A673 (cell line): ENCODE data around the gene CD24. TPM values are rescaled to one million over a fixed set of nuclear protein-coding genes. Genes with fewer than 3 reads are reported as not detected.

Source experiments
- BruUV-seq: library from RNA; stranded (reverse); fragments of 400-500 nt; replicated peaks from 2 replicates; lab custom pipeline; 2021; lab: Mats Ljungman, UMichigan
- CTCF ChIA-PET: fragments of 300-600 bp; sonication (Branson Sonifier 250); formaldehyde crosslinking; loops from one replicate; lab custom pipeline; 2022; ENCODE audit warnings: antibody characterized with exemption; lab: Charles Lee
- POLR2A ChIA-PET: fragments of 300-600 bp; sonication (Branson Sonifier 250); formaldehyde crosslinking; loops from one replicate; lab custom pipeline; 2022; ENCODE audit warnings: antibody characterized with exemption; ENCODE audit not compliant: low non-redundant PET; lab: Charles Lee
- DNase-seq: peaks from one replicate; pipeline ENCODE4 v3.0.0-alpha.2; 2015; ENCODE audit warnings: low spot score
- H3K27ac ChIP-seq: fragments of 200-600 bp; sonication (generic); 2 replicates; pipeline ENCODE4 v1.5.1; 2016; ENCODE audit warnings: mixed run types, low read depth, mild to moderate bottlenecking, mixed read lengths, antibody characterized with exemption, low read length; ENCODE audit not compliant: poor library complexity, severe bottlenecking
- H3K27me3 ChIP-seq: fragments of 200-600 bp; sonication (generic); replicated peaks from 2 replicates; pipeline ENCODE4 v1.6.1; 2017; ENCODE audit warnings: mixed run types, low read depth, mild to moderate bottlenecking, mixed read lengths, antibody characterized with exemption, low read length; ENCODE audit not compliant: insufficient read depth, poor library complexity
- H3K36me3 ChIP-seq: fragments of 200-600 bp; sonication (generic); 2 replicates; pipeline ENCODE4 v1.6.1; 2016; ENCODE audit warnings: mixed run types, mild to moderate bottlenecking, mixed read lengths, antibody characterized with exemption, low read length; ENCODE audit not compliant: insufficient read depth, poor library complexity, severe bottlenecking
- H3K4me1 ChIP-seq: fragments of 200-600 bp; sonication (generic); 2 replicates; pipeline ENCODE4 v1.6.1; 2017; ENCODE audit warnings: mixed run types, mild to moderate bottlenecking, mixed read lengths, antibody characterized with exemption, low read length; ENCODE audit not compliant: insufficient read depth, poor library complexity, severe bottlenecking
- H3K4me3 ChIP-seq: fragments of 200-600 bp; sonication (generic); 2 replicates; pipeline ENCODE4 v1.5.1; 2016; ENCODE audit warnings: low read depth, mixed run types, mild to moderate bottlenecking, mixed read lengths, low read length; ENCODE audit not compliant: poor library complexity, severe bottlenecking
- H3K9me3 ChIP-seq: fragments of 200-600 bp; sonication (generic); 2 replicates; pipeline ENCODE4 v1.6.1; 2016; ENCODE audit warnings: mixed run types, low read depth, mild to moderate bottlenecking, mixed read lengths, antibody characterized with exemption, low read length; ENCODE audit not compliant: poor library complexity, severe bottlenecking
- CTCF ChIP-seq: fragments of 300-800, 200-600 bp; sonication (generic); conservative IDR thresholded peaks from 2 replicates; pipeline ENCODE4 v1.5.1; 2017; ENCODE audit warnings: low read depth, mild to moderate bottlenecking, antibody characterized with exemption, low read length, moderate library complexity, mixed read lengths
- EZH2 ChIP-seq: fragments of 200-600 bp; sonication (generic); IDR thresholded peaks from 2 replicates; pipeline ENCODE4 v1.6.1; 2017; ENCODE audit warnings: borderline replicate concordance, low read depth, mild to moderate bottlenecking, mixed read lengths, antibody characterized with exemption, low read length; ENCODE audit not compliant: poor library complexity, severe bottlenecking
- intact Hi-C: fragments of 100-400 bp; cut with micrococcal nuclease; formaldehyde crosslinking; loops from one replicate; pipeline ENCODE4 v1.10.0; 2022; ENCODE audit not compliant: unreplicated experiment
- total RNA-seq: library from RNA; stranded (reverse); gene quantifications from 2 replicates; pipeline ENCODE4 v1.2.3, GENCODE V29; 2021

Gene CD24
- total RNA-seq, 1 experiment from 2014 or later, result 12.2 TPM

GRCh38 chr6:107019047-107019446 lies 44.5 kb upstream of the CD24 start:
- POLR2A ChIA-PET, result interaction anchor here (0.6 kb wide), 1 partner anchor 163 kb away, joined by 8 read pairs; no protein-coding TSS in a partner anchor
- CTCF ChIA-PET, result no interaction called here

GRCh38 chr6:107009499-107009898 lies 35.0 kb upstream of the CD24 start:
- TF ChIP-seq CTCF (no peak), EZH2 (no peak)
- DNase-seq, result no peak
- H3K4me1 ChIP-seq, result no peaks in the 10 kb centered on the region
- CTCF ChIA-PET, result no interaction called here
- intact Hi-C loops, result no loop called here
- no peaks in the 10 kb centered on the region for H3K36me3 ChIP-seq
- no peak overlapping the region for H3K27ac ChIP-seq
- no peak overlapping the region for H3K4me3 ChIP-seq
- POLR2A ChIA-PET, result no interaction called here
- BruUV-seq, result no TSS peak
- H3K27me3 ChIP-seq, result no peaks in the 10 kb centered on the region
- no peaks in the 10 kb centered on the region for H3K9me3 ChIP-seq

More at GRCh38 chr6:107019047-107019446, 44.5 kb upstream of the CD24 start:
- DNase-seq, result no peak
- no peak for TF ChIP-seq CTCF
- no peak for TF ChIP-seq EZH2
- H3K27ac ChIP-seq, result no peak overlapping the region
- BruUV-seq, result no TSS peak
- H3K9me3 ChIP-seq, result no peaks in the 10 kb centered on the region
- no peaks in the 10 kb centered on the region for H3K36me3 ChIP-seq
- intact Hi-C loops, result no loop called here
- no peaks in the 10 kb centered on the region for H3K27me3 ChIP-seq
- no peaks in the 10 kb centered on the region for H3K4me1 ChIP-seq
- H3K4me3 ChIP-seq, result no peak overlapping the region

GRCh38 chr6:106997392-106998158 lies 23.0 kb upstream of the CD24 start:
- no peak overlapping the region for H3K27ac ChIP-seq
- H3K27me3 ChIP-seq, result no peaks in the 10 kb centered on the region
- no peak overlapping the region for H3K4me3 ChIP-seq
- no peak for TF ChIP-seq EZH2
- TF ChIP-seq CTCF, result peak; percentile 97
- ChIA-PET CTCF (interaction anchor here (0.5 to 1.5 kb wide), 11 partner anchors 8 to 1857 kb away, joined by 3 to 5 read pairs (median 4); no protein-coding TSS in a partner anchor), POLR2A (no interaction called here)
- no peaks in the 10 kb centered on the region for H3K4me1 ChIP-seq
- BruUV-seq, result no TSS peak
- intact Hi-C loops, result loop anchor here (1.0 to 5.0 kb wide), 2 partner anchors 552 to 660 kb away; no protein-coding TSS in a partner anchor
- no peaks in the 10 kb centered on the region for H3K36me3 ChIP-seq
- peak; percentile 77 for DNase-seq
- no peaks in the 10 kb centered on the region for H3K9me3 ChIP-seq
